Suppressor macrophage treated with lipopolysaccharide for 4 hours (primary cell): Measurements from ENCODE around the gene GAB3.
"Not testable (repeated sequence)": the region's sequence is repeated elsewhere in the genome, so short reads cannot be mapped to it uniquely, and the experiment has no call there.

Experiments used
- DNase-seq: peaks from one replicate; pipeline ENCODE4 v3.0.0-alpha.2; 2020

The GAB3 gene

GRCh38 chrX:154719132-154719675 is 31.7 kb downstream of the GAB3 start:
- peak; percentile 73 for DNase-seq

GRCh38 chrX:154718616-154719015 is 32.3 kb downstream of the GAB3 start:
- peak; percentile 71 for DNase-seq

- DNase-seq, result no peak
Observed at GRCh38 chrX:154717824-154718223, 33.1 kb downstream of the GAB3 start.

GRCh38 chrX:154715825-154716224 is 35.1 kb downstream of the GAB3 start:
- no peak for DNase-seq

GRCh38 chrX:154714925-154715324 is 36.0 kb downstream of the GAB3 start:
- peak; percentile 60 for DNase-seq

GRCh38 chrX:154712781-154713740 is 37.8 kb downstream of the GAB3 start:
- peak; percentile 29 for DNase-seq

GRCh38 chrX:154711264-154711663 is 39.6 kb downstream of the GAB3 start:
- no peak for DNase-seq

GRCh38 chrX:154710309-154710708 is 40.6 kb downstream of the GAB3 start:
- DNase-seq, result no peak

GRCh38 chrX:154698630-154699248 is 52.1 kb downstream of the GAB3 start:
- no peak for DNase-seq

GRCh38 chrX:154696676-154697045 is 54.2 kb downstream of the GAB3 start:
- no peak for DNase-seq

- peak; percentile 72 for DNase-seq
Observed at GRCh38 chrX:154695911-154696675, 54.8 kb downstream of the GAB3 start.

- no peak for DNase-seq
Observed at GRCh38 chrX:154693394-154693793, 57.5 kb downstream of the GAB3 start.

GRCh38 chrX:154690438-154690837 is 60.4 kb downstream of the GAB3 start:
- not testable (repeated sequence) for DNase-seq

GRCh38 chrX:154672084-154672483 is 78.8 kb downstream of the GAB3 start:
- not testable (repeated sequence) for DNase-seq

GRCh38 chrX:154670848-154671247 is 80.0 kb downstream of the GAB3 start:
- DNase-seq, result not testable (repeated sequence)

- DNase-seq, result peak; percentile 17
Observed at GRCh38 chrX:154661899-154662298, 89.0 kb downstream of the GAB3 start.

- DNase-seq, result peak; percentile 28
Observed at GRCh38 chrX:154661170-154661569, 89.7 kb downstream of the GAB3 start.

GRCh38 chrX:154660541-154660940 is 90.3 kb downstream of the GAB3 start:
- no peak for DNase-seq

GRCh38 chrX:154658957-154659356 is 91.9 kb downstream of the GAB3 start:
- no peak for DNase-seq

GRCh38 chrX:154658187-154658586 is 92.7 kb downstream of the GAB3 start:
- no peak for DNase-seq

- DNase-seq, result no peak
Observed at GRCh38 chrX:154657226-154657805, 93.6 kb downstream of the GAB3 start.

GRCh38 chrX:154655786-154656185 is 95.1 kb downstream of the GAB3 start:
- no peak for DNase-seq

- DNase-seq, result no peak
Observed at GRCh38 chrX:154655346-154655745, 95.5 kb downstream of the GAB3 start.
